HepG2 (cell line): ENCODE measurements around the gene LSM14B. TPM values are rescaled to one million over a fixed set of nuclear protein-coding genes. Genes with fewer than 3 reads are reported as not detected.
A peak's percentile ranks its signal among the peaks of the same experiment; 100 is the strongest.

Source experiments
- ARHGAP35 ChIP-seq: sonication (generic); formaldehyde crosslinking; IDR thresholded peaks from 2 replicates; pipeline ENCODE4 v1.9.0; 2022; ENCODE audit warnings: mild to moderate bottlenecking, inconsistent platforms, moderate library complexity, missing genetic modification reagents, borderline replicate concordance
- CENPBD1 ChIP-seq: sonication (generic); formaldehyde crosslinking; IDR thresholded peaks from 2 replicates; pipeline ENCODE4 v1.8.0; 2022; ENCODE audit warnings: missing genetic modification reagents, low read depth, mild to moderate bottlenecking, borderline replicate concordance
- ESRRA ChIP-seq: sonication (generic); formaldehyde crosslinking; IDR thresholded peaks from 2 replicates; pipeline ENCODE4 v1.5.1; 2020; ENCODE audit warnings: mild to moderate bottlenecking, low read depth, missing genetic modification reagents
- GFI1 ChIP-seq: sonication (generic); formaldehyde crosslinking; IDR thresholded peaks from 2 replicates; pipeline ENCODE4 v1.5.0; 2020; ENCODE audit warnings: missing genetic modification reagents, mild to moderate bottlenecking, borderline replicate concordance
- GMEB1 ChIP-seq: sonication (generic); formaldehyde crosslinking; IDR thresholded peaks from 2 replicates; pipeline ENCODE4 v1.5.1; 2020; ENCODE audit warnings: missing genetic modification reagents, mild to moderate bottlenecking, borderline replicate concordance
- IRF9 ChIP-seq: sonication (generic); formaldehyde crosslinking; IDR thresholded peaks from 2 replicates; pipeline ENCODE4 v1.8.0; 2022; ENCODE audit warnings: missing genetic modification reagents, mild to moderate bottlenecking, borderline replicate concordance
- JUN ChIP-seq: sonication (generic); formaldehyde crosslinking; IDR thresholded peaks from 2 replicates; pipeline ENCODE4 v1.4.0; 2020; ENCODE audit warnings: mild to moderate bottlenecking, missing genetic modification reagents
- KLF12 ChIP-seq: sonication (generic); formaldehyde crosslinking; IDR thresholded peaks from 2 replicates; pipeline ENCODE4 v1.4.0; 2020; ENCODE audit warnings: missing genetic modification reagents, borderline replicate concordance
- NR0B2 ChIP-seq: sonication (generic); formaldehyde crosslinking; IDR thresholded peaks from 2 replicates; pipeline ENCODE4 v1.4.0; 2020; ENCODE audit warnings: mild to moderate bottlenecking, missing genetic modification reagents
- PAF1 ChIP-seq: IDR thresholded peaks from 2 replicates; pipeline ENCODE4 v1.6.1; 2016; ENCODE audit warnings: missing genetic modification reagents, missing compliant biosample characterization
- PHF20 ChIP-seq: sonication (generic); formaldehyde crosslinking; IDR thresholded peaks from 2 replicates; pipeline ENCODE4 v1.5.0; 2020; ENCODE audit warnings: mild to moderate bottlenecking, missing genetic modification reagents
- RBM39 ChIP-seq: fragments of 200-400 bp; formaldehyde crosslinking; IDR thresholded peaks from one replicate; pipeline ENCODE4 v1.6.1; 2018; ENCODE audit warnings: antibody characterized with exemption, mild to moderate bottlenecking, low read depth, low read length; ENCODE audit not compliant: poor library complexity, severe bottlenecking
- SALL2 ChIP-seq: sonication (generic); formaldehyde crosslinking; IDR thresholded peaks from 2 replicates; pipeline ENCODE4 v1.8.1; 2023; ENCODE audit warnings: mild to moderate bottlenecking, missing genetic modification reagents, inconsistent platforms
- SRY ChIP-seq: sonication (generic); formaldehyde crosslinking; IDR thresholded peaks from 2 replicates; pipeline ENCODE4 v1.8.0; 2022; ENCODE audit warnings: mild to moderate bottlenecking, missing genetic modification reagents
- SSRP1 ChIP-seq: IDR thresholded peaks from 2 replicates; pipeline ENCODE4 v1.6.1; 2016; ENCODE audit warnings: control low read depth
- TMF1 ChIP-seq: sonication (generic); formaldehyde crosslinking; IDR thresholded peaks from 2 replicates; pipeline ENCODE4 v1.8.1; 2022; ENCODE audit warnings: low read depth, missing genetic modification reagents
- ZBED4 ChIP-seq: sonication (generic); formaldehyde crosslinking; IDR thresholded peaks from 2 replicates; pipeline ENCODE4 v1.4.0; 2020; ENCODE audit warnings: missing genetic modification reagents, borderline replicate concordance
- ZNF850 ChIP-seq: sonication (generic); formaldehyde crosslinking; conservative IDR thresholded peaks from 2 replicates; pipeline ENCODE4 v1.9.0; 2021; ENCODE audit warnings: mild to moderate bottlenecking, missing genetic modification reagents
- polyA plus RNA-seq, 8 experiments: library from polyadenylated mRNA; depleted of rRNA in 3 of 8; stranded (reverse) in 7 of 8; unstranded in 1 of 8; fragments of >200 nt; fragmentation: Illumina TruSeq in 4 of 8; extraction: Trizol in 4 of 8; gene quantifications; 2 replicates each; pipeline versions ENCODE4 v1.2.1 to v1.2.3, GENCODE V29; 2011 to 2016; ENCODE audit warnings: low read depth in 4 of 8, missing spikeins in 1 of 8, mixed read lengths in 1 of 8; ENCODE audit not compliant: insufficient read depth in 1 of 8
- total RNA-seq, 5 experiments: library from RNA; depleted of rRNA; stranded (reverse); fragments of >200 nt; fragmentation: Illumina TruSeq; extraction: Trizol; gene quantifications; 2 replicates each; pipeline ENCODE4 v1.2.3, GENCODE V29; 2016; ENCODE audit warnings: low read depth in 1 of 5

The LSM14B gene
- total and polyA plus RNA-seq, 2 of the 13 experiments (the other 11 are each of a cell fraction or from before 2014, with no cell fraction given), result 43.3 to 79.2 TPM

- no peak for TF ChIP-seq PAF1
- peak; percentile 50 for TF ChIP-seq SALL2
- TF ChIP-seq SSRP1 (CRISPR knock-in tag), result no peak
- TF ChIP-seq NR0B2, result 0 out of 2 replicates have a peak, but pooled peaks have one; percentile 55
- 0 out of 2 replicates have a peak, but pooled peaks have one; percentile 12 for TF ChIP-seq ARHGAP35 (CRISPR knock-in tag)
- TF ChIP-seq TMF1 (CRISPR knock-in tag), result peak; percentile 74; the same call in 1 of the 2 replicates
- no peak for TF ChIP-seq RBM39
- TF ChIP-seq ZNF850 (CRISPR knock-in tag), result peak; percentile 79; the same call in 1 of the 2 replicates
- TF ChIP-seq ZBED4 (CRISPR knock-in tag), result peak; percentile 27; the same call in 1 of the 2 replicates
- TF ChIP-seq GFI1, result no peak
- peak; percentile 96 for TF ChIP-seq SRY (CRISPR knock-in tag)
- no peak for TF ChIP-seq JUN (CRISPR knock-in tag)
- peak; percentile 76 for TF ChIP-seq KLF12 (CRISPR knock-in tag)
- TF ChIP-seq CENPBD1 (CRISPR knock-in tag), result no peak; the same call in 1 of the 2 replicates
- peak; percentile 73 for TF ChIP-seq ESRRA (CRISPR knock-in tag)
- TF ChIP-seq IRF9 (CRISPR knock-in tag), result 0 out of 2 replicates have a peak, but pooled peaks have one; percentile 17
- peak; percentile 77; the same call in 1 of the 2 replicates for TF ChIP-seq GMEB1
- TF ChIP-seq PHF20 (CRISPR knock-in tag), result peak; percentile 49; the same call in 1 of the 2 replicates
These were observed at the start of gene LSM14B (continued) for GRCh38 chr20:62121776-62122653.
